DND-41 (cell line): ENCODE data around the gene RIN3.

Source experiments
- EZH2 ChIP-seq: IDR thresholded peaks from 3 replicates; pipeline ENCODE4 v1.6.1; 2012; ENCODE audit warnings: borderline replicate concordance, low read depth, mild to moderate bottlenecking, moderate library complexity, low read length, inconsistent platforms; ENCODE audit not compliant: severe bottlenecking
- TF ChIP-seq, protein P1 (sequence below): IDR thresholded peaks from 2 replicates; pipeline ENCODE4 v1.5.1; 2012; ENCODE audit warnings: borderline replicate concordance, low read length, moderate library complexity, mild to moderate bottlenecking; ENCODE audit not compliant: poor library complexity, severe bottlenecking; ENCODE audit errors: extremely low read depth

GRCh38 chr14:92641306-92641705 lies 127.7 kb downstream of the RIN3 start:
- no peak for TF ChIP-seq EZH2
- TF ChIP-seq, protein P1, sequence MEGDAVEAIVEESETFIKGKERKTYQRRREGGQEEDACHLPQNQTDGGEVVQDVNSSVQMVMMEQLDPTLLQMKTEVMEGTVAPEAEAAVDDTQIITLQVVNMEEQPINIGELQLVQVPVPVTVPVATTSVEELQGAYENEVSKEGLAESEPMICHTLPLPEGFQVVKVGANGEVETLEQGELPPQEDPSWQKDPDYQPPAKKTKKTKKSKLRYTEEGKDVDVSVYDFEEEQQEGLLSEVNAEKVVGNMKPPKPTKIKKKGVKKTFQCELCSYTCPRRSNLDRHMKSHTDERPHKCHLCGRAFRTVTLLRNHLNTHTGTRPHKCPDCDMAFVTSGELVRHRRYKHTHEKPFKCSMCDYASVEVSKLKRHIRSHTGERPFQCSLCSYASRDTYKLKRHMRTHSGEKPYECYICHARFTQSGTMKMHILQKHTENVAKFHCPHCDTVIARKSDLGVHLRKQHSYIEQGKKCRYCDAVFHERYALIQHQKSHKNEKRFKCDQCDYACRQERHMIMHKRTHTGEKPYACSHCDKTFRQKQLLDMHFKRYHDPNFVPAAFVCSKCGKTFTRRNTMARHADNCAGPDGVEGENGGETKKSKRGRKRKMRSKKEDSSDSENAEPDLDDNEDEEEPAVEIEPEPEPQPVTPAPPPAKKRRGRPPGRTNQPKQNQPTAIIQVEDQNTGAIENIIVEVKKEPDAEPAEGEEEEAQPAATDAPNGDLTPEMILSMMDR = no peak
